HCT116 (cell line): ENCODE measurements around the gene MICALL1.

Experiments
- ATF3 ChIP-seq: IDR thresholded peaks from 2 replicates; pipeline ENCODE4 v1.6.1; 2012
- CTCF ChIP-seq, 3 experiments: fragments of 200-600 bp in 1 of 3; sonication (generic) in 1 of 3; IDR thresholded peaks in 2 of 3; conservative IDR thresholded peaks in 1 of 3; 2 replicates each; pipeline ENCODE4 v1.5.1; 2012 to 2017; ENCODE audit warnings: low read depth in 2 of 3, low read length in 2 of 3, antibody characterized with exemption in 1 of 3, borderline replicate concordance in 1 of 3, control low read depth in 1 of 3, mild to moderate bottlenecking in 1 of 3, mixed read lengths in 1 of 3, mixed run types in 1 of 3, moderate library complexity in 1 of 3; ENCODE audit not compliant: insufficient read depth in 1 of 3
- FOSL1 ChIP-seq: IDR thresholded peaks from 2 replicates; pipeline ENCODE4 v1.6.1; 2012; ENCODE audit warnings: low read depth
- JUND ChIP-seq: IDR thresholded peaks from 2 replicates; pipeline ENCODE4 v1.6.1; 2012
- MAX ChIP-seq: IDR thresholded peaks from 2 replicates; pipeline ENCODE4 v1.6.1; 2012
- POLR2A ChIP-seq: IDR thresholded peaks from 2 replicates; pipeline ENCODE4 v1.7.0; 2011; ENCODE audit warnings: borderline replicate concordance; ENCODE audit not compliant: insufficient read depth, insufficient read length; ENCODE audit errors: extremely low read depth
- POLR2AphosphoS5 ChIP-seq: IDR thresholded peaks from 2 replicates; pipeline ENCODE4 v1.6.1; 2011; ENCODE audit warnings: mild to moderate bottlenecking, low read depth, low read length, moderate library complexity
- RAD21 ChIP-seq: IDR thresholded peaks from 2 replicates; pipeline ENCODE4 v1.6.1; 2012; ENCODE audit warnings: low read depth, mild to moderate bottlenecking
- YY1 ChIP-seq: IDR thresholded peaks from 2 replicates; pipeline ENCODE4 v1.6.1; 2011; ENCODE audit warnings: low read length, low read depth, moderate library complexity, mild to moderate bottlenecking; ENCODE audit not compliant: insufficient replicate concordance; ENCODE audit errors: extremely low read depth
- ZFX ChIP-seq: fragments of 450-650 bp; IDR thresholded peaks from 2 replicates; pipeline ENCODE4 v1.6.1; 2017

GRCh38 chr22:37907036-37907954, 1.2 kb downstream of the MICALL1 start:
- TF ChIP-seq CTCF (IDR thresholded peaks at IDR 0.05 in 2 of 3, conservative IDR thresholded peaks at IDR 0.05 in 1 of 3; ENCODE audit: borderline replicate concordance in 1 of 3, insufficient read depth in 1 of 3, low read depth in 2 of 3, low read length in 2 of 3) = no peak
- TF ChIP-seq POLR2A = no peak
- no peak for TF ChIP-seq JUND
- TF ChIP-seq POLR2AphosphoS5 = no peak
- TF ChIP-seq RAD21 = no peak
- TF ChIP-seq YY1 = no peak
- no peak for TF ChIP-seq MAX
- TF ChIP-seq FOSL1 = no peak
- no peak for TF ChIP-seq ATF3
- no peak for TF ChIP-seq ZFX
